ENCODE measurements around the gene INPP5A.

GRCh38 chr10:132664883-132665282, 127.3 kb downstream of the INPP5A start:
- TF ChIP-seq CTCF (conservative IDR thresholded peaks at IDR 0.05; ENCODE audit: low read depth, low read length) (no peak), EZH2 (IDR thresholded peaks at IDR 0.05; ENCODE audit: low read length, unreplicated experiment) (no peak), EZH2phosphoT487 (IDR thresholded peaks at IDR 0.05; ENCODE audit: borderline replicate concordance, low read length) (no peak)

All from PC-3 (cell line).